Body of pancreas (tissue), 4 donors: ENCODE measurements around the gene SLC12A1.

Experiments used
- CTCF ChIP-seq, 7 experiments: fragments of 450-650 bp in 4 of 7; fragments of 200-600 bp in 3 of 7; sonication (generic) in 3 of 7; IDR thresholded peaks; one replicate each; pipeline ENCODE4 v1.5.1; 2016 to 2019; ENCODE audit warnings: antibody characterized with exemption in 7 of 7
- POLR2A ChIP-seq, 3 donors: fragments of 450-650 bp; IDR thresholded peaks; one replicate each; pipeline ENCODE4 v1.6.1; 2016; ENCODE audit warnings: antibody characterized with exemption in 3 of 3, mild to moderate bottlenecking in 2 of 3

GRCh38 chr15:48345516-48345915, 139.4 kb downstream of the SLC12A1 start:
- TF ChIP-seq CTCF (IDR thresholded peaks at IDR 0.05): no peak
- TF ChIP-seq POLR2A (IDR thresholded peaks at IDR 0.05): no peak
